Fibroblast of skin of right quadriceps (primary cell): Measurements from ENCODE around the gene BLVRB.
"Not testable (repeated sequence)": the region's sequence is repeated elsewhere in the genome, so short reads cannot be mapped to it uniquely, and the experiment has no call there.

Experiments
- DNase-seq: peaks from one replicate; pipeline ENCODE4 v3.0.0-alpha.2; 2013

Gene BLVRB

DNA sequence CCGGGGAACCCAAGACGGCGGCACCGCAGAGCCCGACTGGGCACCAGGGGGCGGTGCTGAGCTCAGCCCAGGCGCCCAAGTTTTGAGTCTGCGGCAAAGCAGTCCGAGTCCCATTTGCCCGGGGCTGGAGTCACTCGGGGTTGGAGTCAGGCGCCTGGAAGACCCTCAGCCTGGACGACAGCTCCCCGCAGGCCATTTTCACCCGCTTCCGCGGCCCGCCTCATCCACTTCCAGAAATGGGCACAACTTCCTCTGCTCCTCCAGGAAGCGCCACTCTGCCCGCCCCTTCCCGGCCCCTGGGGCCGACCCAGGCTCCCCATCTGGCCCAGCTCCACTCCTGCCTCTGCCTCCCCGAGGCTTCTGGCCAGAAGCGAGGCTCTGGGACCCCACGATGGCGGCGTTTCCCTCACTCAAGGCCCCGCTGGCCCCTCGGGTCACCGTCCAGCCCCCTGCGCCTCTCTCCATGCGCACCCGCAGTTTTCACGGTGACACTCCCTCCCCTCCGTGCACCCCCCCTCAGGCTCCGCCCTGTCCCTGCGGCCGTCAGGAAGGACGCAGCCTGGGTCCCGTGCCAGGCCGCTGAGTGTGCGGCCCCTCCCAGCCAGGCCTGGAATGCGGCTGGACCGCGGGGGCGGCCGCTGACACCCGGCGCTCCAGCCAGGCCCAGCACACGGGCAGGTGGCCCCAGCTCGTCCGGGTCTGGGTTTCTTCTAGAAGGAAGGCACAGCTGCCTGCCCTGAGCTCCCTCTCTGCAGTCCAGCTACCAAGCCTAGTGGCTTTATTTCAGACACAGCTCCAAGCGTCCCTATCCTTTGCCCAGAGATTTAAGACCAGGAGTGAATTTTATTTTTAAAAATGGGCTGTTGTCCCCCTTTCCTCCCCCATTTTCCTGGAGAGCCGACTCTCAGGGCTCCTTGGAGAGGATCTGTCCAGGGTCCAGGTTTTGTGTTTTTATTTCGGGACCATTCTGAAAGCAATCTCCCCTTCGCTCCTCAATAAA, 44.5 kb downstream of the BLVRB start:
- DNase-seq, result peak; percentile 83

DNA sequence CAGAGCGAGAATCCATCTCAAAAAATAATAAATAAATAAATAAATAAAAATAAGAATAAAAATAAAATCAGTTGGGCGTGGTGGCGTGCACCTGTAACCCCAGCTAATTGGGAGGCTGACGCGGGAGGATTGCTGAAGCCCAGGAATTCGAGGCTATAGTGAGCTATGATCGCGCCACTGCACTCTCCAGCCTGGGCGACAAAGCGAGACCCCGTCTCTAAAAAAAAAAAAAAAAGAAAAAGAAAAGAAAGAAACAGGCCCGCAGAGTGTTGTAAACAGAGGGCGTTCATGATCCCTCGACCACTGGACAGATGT, 45.1 kb downstream of the BLVRB start:
- DNase-seq, result no peak

DNA sequence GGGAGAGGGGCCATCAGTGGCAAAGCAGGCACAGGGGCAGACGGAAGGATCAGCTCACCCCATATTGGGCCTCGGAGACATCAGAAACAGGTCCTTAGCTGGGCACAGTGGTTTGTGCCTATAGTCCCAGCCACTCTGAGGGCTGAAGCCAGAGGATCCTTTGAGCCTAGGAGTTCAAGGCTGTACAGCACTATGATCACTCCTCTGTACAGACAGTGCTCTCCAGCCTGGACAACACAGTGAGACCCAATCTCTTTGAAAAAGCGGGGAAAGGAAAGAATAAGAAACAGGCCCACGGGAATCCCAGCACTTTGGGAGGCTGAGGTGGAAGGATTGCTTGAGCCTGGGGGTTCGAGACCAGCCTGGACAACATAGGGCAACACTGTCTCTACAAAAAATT, 45.8 kb downstream of the BLVRB start:
- DNase-seq, result no peak

DNA sequence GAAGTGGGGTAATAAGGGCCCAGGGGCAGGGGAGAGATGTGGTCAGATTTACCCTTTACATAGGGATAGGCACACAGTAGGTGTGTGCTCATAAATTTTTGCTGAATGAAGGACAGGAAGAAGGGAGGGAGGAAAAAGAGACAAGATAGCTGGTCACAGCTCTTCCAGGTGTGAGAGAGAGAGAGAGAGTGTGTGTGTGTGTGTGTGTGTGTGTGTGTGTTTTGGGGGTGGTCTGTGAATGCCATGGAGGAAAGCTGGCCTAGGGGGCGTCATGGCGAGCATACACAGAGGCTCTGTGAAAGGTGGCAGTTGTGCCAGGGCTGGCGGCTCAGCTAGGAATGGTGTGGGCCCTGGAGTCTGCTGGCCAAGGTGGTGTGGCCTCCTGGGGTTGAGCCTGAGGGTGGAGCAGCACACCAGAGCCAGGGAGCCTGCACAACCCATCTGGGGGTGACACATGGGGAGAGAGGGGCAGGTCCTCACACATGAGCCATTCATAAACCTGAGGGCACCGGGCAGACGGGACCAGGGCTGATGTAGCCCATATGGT, 46.4 kb downstream of the BLVRB start:
- DNase-seq, result no peak

DNA sequence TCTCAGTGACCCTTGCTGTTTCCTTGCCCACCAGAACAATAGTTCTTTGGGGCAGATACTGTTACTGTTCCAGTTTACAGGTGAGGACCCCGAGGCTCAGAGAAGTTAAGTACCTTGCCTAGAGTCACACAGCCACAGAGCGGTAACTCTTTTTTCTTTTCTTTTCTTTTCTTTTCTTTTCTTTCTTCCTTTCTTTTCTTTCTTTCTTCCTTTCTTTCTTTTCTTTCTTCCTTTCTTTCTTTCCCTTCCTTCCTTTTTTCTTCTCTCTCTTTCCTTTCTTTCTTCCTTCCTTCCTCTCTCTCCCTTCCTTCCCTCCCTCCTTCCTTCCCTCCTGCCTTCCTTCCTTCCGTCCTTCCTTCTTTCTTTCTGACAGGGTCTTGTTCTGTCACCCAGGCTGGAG, 47.5 kb downstream of the BLVRB start:
- no peak for DNase-seq

DNA sequence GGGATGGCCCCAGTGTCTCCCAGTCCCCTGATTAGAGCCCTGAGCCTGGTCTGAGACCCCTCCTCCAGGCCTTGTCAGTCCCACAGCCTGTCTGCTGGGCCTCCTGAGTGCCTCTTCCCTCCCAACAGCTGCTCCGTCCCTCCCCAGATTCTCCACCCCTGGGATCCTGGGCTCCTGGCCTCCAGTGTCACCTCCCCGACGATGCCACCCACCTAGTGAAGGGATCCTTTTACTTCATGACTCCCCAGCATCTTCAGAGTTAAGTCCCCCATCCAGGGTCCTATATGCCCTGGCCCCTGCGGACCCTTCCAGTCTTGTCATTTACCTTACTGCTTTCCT, 47.9 kb downstream of the BLVRB start:
- no peak for DNase-seq

DNA sequence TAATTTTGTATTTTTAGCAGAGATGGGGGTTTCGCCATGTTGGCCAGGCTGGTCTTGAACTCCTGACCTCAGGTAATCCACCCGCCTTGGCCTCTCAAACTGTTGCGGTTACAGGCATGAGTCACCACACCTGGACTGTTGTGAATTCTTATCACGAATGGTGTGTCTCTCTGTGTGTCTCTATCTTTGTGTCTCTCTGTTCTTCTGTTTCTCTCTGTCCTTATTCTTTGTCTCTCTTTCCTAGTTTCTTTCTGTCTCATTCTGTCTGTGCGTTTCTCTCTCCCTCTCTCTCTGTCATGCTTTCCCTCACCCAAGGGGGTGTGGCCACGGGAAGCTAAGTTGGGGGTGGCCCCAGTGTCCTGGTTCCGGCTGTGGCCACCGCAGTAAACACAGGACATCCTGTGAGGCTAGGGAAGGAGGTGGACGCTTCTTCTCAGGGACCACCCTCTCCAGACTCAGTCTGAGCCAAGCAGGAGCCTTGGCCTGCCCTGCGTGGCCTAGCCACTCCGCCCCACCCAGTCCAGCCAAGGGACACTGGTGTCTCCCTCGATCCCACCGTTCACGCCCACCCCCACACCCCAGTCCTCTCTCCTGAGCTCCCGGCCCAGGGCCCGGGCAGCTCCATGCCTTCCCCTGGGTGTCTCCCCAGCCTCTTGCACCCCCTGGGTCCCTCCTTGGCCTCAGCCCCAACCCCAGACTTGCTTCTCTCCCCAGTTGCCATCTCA, 48.5 kb downstream of the BLVRB start:
- peak; percentile 43 for DNase-seq

DNA sequence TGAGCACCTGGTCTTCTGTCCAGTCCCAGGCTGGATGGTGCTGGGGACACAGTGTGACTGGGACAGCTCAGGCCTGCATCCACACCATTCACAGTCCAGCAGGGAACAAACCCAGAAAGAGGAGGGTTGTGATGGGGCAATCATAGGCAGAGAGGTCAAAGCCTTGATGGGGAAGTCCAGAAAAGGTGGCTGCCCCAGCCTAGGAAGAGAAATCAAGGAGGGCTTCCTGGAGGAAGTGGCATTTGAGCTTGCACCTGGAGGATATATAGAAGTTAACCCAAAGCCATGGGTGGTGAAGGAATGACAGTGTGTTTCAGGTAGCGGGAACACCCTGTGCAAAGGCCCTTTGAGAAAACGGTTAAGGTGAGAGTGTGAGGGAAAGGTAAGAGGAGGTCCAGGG, 49.8 kb downstream of the BLVRB start:
- no peak for DNase-seq

DNA sequence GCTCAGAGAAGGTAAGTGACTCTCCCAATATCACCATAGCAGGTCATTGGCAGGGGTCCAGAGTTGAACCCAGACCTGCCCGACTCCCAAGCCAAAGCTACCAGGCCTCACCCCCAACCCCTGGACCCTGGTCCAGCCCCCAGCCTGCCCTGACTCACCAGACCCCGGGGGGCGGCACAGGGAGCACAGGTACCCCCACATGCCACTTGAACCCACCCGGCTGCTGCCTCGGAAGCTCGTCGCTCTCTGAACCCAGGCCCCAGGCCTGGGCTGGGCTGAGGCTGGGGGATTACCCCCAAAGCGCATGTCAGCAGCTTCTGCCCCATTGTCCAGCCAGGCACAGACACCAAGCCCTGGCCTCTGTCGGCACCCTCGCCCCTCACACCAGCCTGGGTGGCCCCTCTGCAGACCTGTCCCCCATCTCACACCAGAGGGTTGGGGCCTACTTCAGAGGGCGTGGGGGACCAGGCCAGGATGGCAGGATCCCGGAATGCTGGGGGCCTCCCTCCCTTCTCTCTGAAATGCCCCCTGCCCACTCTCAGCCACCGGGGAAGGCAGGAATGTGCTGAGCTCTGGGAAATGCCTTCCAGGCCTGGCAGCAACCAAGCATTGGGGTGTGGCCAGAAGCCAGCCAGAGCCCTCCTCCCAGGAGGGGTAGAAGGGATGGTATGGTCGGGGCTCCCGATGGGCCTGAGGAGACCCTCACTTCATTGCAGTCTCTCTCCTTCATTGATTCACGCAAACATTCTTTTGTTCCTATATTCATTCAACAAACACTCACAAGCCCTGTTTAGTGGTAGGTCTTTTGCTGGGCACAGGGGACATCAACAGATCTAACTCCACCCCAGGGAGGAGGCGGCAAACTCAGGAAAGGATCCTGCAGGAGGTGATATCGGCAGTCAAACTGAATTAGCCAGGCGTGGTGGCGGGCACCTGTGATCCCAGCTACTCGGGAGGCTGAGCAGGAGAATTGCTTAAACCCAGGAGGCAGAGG, 50.7 kb downstream of the BLVRB start:
- DNase-seq, result no peak

DNA sequence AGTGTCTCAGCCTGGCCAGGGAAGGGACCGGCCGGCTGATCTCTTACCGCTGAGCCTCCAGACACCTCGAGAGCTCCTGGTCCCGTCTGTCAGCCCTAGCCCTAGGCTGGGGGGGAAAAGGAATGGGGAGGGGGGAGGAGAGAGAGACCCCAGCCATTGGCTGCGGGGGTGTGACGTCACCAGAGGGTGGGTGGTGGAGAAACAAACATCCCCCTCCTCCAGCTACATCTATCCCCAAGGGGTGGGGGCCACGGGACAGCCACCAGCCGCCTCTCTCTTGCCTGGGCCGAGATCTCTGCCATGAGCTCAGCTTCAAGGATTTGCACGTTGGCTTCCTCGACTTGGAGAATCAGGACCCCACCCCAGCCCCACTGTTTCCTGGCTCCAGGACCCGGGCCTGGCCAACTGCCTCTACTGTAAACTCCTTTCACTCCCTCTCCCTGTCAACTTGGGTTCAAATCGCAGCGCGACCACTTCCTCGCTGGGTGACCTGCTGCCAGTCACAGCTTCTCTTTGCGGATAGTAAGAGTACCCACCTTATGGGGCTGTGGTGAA, 52.2 kb downstream of the BLVRB start, which contains the start of gene PRX:
PRX (minus strand) TSS at position 88 of the 555 bp plus-strand sequence. CDS start 5,446 bp downstream, outside the sequence.
- no peak for DNase-seq

DNA sequence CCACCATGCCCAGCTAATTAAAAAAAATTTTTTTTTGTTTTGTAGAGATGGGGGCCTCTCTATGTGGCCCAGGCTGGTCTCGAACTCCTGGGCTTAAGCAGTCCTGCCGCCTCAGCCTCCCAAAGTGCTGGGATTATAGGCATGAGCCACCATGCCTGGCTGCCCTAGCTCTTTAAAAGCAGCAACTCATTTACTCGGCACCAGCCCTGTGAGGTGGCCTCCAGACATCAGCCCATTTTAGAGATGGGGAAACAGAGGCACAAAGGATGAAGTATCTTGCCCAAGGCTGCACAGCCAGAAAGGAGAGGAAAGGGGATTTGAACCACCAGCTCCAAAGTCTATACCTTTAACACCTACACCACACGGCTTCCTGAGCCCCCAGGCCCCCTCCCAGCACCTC, 52.7 kb downstream of the BLVRB start:
- no peak for DNase-seq

DNA sequence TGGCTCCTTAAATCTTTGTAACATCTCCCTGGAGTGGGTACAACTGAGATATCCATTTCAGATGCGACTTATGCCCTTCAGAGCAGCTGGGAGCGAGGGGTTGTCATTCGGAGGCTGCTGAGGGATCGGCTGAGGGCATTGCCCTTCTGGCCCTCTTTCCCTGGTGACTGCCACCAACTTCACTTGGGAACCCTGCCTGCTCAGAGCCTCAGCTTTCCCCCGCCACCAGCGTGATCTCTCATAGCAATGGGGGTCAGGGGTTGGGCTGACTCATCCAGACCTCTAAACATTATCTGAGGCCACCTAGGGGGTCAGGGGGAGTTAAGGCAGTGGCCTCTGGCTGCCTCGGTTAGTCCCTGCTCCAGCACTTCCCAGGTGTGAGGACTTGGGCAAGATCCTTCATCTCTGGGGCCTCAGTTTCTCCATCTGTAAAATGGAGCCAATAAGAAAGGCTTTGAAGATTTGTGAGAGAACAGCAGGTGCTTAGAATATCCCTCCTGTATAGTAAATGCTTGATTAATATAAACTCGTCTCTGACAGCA, 53.5 kb downstream of the BLVRB start:
- DNase-seq, result no peak

DNA sequence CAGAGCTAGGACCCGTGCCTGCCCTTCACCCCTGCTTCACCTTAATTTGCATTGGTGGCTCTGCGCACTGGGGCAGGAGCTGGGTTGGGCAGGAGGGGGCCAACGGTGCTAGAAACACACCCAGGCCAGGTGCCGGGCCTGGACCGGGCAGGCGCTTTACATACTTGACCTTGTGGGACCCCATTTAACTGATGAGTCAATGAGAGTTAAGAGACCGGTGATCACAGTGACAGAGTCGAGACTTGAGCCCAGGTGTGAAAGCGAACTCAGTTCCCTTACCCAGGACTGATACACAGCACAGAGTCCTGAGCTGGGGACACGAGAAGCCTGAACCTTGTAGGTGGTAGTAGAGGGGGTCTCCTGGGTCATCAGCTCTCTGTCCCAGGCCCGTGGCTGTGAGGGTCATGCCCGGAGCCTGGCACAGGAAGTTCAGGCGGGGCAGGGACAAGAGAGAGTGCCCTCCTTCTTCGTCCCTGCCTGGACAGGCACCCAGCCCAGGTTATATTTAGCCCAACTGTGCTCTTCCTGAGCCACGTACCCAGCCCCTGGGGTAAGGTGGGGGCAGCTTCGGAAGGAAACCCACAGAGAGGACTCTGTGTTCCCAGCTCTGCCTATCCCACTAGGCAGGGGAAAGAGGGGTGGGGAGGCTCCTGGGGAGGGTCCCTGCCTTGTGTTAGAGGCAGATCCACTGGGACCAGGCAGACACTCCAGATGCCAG, 54.3 kb downstream of the BLVRB start:
- no peak for DNase-seq

DNA sequence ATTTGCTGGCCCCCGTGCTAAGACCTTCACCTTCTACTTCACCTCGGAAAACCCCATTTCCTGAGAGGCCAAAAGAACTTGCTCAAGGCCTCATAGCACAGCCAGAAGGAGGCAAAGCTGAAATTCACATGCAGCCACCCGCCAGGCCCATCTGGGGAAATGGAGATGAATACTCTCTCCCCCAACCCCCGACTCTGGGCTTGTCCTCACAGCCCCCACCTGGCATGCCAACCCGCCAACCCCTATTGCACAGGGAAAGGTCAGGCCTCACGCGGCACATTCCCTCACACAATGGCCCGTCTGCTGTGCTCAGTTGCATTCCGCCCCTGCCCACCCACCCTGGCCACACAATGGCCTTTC, 55.5 kb downstream of the BLVRB start:
- DNase-seq, result no peak

DNA sequence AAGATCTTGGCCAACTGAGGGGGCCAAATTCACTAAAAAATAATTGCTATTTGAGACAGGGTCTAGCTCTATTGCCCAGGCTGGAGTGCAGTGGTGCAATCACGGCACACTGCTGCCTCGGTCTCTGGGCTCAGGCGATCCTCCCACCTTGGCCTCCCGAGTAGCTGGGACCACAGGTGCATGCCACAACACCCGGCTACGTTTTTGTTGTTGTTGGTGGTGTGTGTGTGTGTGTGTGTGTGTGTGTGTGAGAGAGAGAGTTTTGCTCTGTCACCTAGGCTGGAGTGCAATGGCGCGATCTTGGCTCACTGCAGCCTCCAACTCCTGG, 57.0 kb downstream of the BLVRB start:
- DNase-seq, result not testable (repeated sequence)

DNA sequence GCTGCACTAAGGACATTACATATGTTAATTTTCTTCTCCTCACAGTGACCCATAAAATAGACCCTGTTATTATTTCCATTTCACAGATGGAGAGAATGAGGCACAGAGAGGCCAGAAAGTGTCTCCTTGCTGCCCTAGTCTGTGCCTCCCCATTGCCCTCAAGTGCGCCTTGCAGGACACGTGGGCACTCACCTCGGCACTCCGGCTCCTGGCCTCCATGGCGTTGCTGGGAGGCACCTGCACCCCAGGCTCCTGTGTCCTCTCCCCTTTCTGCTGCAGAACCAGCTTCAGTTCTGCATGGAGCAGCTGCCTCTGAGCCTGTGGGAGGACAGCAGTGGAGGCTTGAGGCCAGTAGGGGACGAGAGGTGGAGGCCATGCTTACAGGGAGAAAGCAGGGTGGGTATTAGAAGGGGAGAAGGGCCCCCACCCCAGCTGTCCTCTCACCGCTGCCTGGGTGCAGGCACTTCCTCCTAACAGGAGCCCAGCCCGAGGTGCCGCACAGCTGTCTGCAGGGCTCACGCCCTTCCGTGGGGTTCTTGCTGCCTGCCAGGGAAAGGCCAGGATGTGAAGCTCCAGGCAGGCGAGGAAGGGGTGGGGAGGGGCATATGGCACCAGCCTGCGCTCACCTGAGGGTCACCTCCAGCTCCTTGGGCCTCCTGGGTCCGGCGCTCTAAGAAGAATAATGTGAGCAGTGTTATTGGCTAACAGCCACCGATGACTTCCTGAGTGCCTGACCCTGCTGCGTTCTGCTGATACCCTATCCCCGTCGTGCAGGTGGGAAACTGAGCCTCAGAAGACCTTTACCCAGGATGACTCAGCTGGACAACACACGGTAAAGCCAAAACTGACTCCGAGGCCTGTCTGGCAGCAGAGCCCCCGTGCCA, 57.6 kb downstream of the BLVRB start:
- DNase-seq, result no peak

DNA sequence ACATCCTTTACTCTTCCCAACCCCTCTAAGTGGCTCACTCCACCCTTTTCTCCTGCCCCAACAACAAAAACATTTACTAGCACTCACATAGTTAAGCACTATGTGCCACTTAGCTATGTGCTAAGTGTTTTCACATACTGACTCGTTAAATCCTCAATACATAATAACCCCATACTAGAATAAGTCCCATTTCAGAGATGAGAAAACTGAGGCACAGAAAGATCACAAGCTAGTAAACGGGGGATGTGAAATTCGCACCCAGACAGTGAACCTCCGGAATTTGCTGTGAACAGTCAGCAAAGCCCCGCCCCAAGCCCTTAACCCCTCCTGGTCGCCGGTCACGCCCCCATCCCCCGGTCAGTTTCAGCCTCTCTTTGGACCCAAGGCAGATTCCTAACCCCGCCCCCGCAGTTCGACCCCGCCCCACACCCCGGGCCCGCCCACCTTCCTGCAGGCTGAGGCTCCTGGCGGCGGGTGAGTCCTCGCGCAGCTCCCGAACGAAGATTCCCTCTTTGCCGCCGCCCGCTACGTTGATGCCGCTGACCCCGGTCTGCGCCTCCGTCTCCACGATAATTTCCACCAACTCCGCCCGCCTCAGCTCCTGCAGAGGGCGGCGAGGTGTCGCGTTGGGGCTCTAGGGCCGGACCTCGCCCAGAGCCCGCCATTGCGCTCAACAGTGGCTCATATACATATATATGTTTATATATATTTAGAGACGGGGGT, 62.1 kb downstream of the BLVRB start:
- DNase-seq, result peak; percentile 83

DNA sequence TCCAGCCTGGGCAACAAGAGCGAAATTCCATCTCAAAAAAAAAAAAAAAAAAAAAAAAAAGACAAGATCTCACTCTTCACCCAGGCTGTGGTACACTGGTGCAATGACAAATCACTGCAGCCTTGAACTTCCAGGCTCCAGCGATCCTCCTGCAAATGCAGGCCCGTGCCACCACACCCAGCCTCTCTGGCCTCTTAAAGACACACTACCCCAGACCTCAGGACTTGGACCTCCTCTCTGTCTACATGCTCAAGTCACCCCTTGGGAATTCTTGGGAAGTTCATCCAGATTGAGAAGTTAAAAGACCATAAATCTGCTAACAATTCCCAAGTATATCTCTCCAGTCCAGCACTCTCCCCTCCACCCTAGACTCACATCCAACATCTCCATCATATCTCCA, 65.0 kb downstream of the BLVRB start:
- DNase-seq, result peak; percentile 15

DNA sequence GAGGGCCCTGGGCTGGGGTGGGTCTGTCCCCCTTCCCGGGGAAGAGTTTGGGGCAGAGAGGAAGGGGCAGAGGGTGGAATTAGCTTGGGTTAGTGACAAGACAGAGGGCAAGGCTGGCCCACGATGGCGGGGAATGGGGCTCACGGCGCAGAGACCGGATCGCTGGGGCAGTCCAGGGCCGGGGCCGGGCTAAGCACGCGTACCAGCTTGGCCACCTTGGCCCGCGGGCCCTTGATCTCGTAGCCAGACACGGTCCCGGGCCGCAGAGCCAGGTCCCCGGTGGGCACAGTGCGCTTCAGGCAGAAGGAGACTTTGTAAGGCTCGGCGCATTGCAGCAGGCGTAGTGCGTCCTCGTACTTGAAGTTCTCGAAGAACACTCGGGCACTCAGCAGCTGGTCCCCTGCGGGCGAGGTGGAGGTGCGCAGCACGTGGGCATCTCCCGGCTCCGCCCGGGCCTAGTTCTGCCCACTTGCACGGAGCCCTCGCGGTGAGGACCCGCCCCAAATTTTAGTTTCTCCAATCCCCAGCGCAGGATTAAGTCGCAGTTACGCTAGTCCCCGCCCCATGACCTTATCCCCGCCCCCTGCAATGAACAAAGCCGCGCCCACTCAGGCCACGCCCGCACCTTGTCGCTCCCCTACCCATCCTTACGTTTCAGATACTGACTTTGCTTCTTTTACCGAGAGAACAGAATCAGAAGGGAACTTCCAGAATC, 67.0 kb downstream of the BLVRB start:
- DNase-seq, result peak; percentile 35
